Natural killer cell (primary cell): ENCODE data around the gene HOXA10. TPM values are rescaled to one million over a fixed set of nuclear protein-coding genes. Genes with fewer than 3 reads are reported as not detected.
A peak's percentile ranks its signal among the peaks of the same experiment; 100 is the strongest.

ENCODE experiments used
- ATAC-seq, 3 donors: fragments of 150-1000 bp in 2 of 3; fragments of 200-7000 bp in 1 of 3; cut with Tn5 transposase; 1 replicate in 1 of 3; 2 replicates in 2 of 3; pipeline ENCODE4 v1.10.0; 2021; ENCODE audit warnings: mild to moderate bottlenecking in 2 of 3, moderate library complexity in 2 of 3
- DNase-seq, 2 donors: peaks; one replicate each; pipeline versions ENCODE4 v3.0.0 to v3.0.0-alpha.2; 2013 to 2021; ENCODE audit warnings: mixed read lengths in 1 of 2
- H3K27ac ChIP-seq: one replicate; pipeline ENCODE4 v1.5.1; 2013; ENCODE audit warnings: mild to moderate bottlenecking, low read length
- H3K27me3 ChIP-seq: one replicate; pipeline ENCODE4 v1.6.1; 2013; ENCODE audit warnings: low read length; ENCODE audit not compliant: control insufficient read depth, insufficient read depth
- H3K36me3 ChIP-seq: one replicate; pipeline ENCODE4 v1.6.1; 2013; ENCODE audit warnings: low read length; ENCODE audit not compliant: control insufficient read depth, insufficient read depth
- H3K4me1 ChIP-seq: one replicate; pipeline ENCODE4 v1.6.1; 2013; ENCODE audit warnings: low read length; ENCODE audit not compliant: control insufficient read depth, insufficient read depth
- H3K4me3 ChIP-seq: one replicate; pipeline ENCODE4 v1.5.1; 2013; ENCODE audit warnings: low read length
- H3K9me3 ChIP-seq: one replicate; pipeline ENCODE4 v1.6.1; 2013; ENCODE audit warnings: low read length; ENCODE audit not compliant: control insufficient read depth, insufficient read depth
- H3K27ac Mint-ChIP-seq, 2 donors: one replicate each; pipeline ENCODE4 v1.8.0; 2022; ENCODE audit warnings: mild to moderate bottlenecking in 2 of 2, mixed read lengths in 2 of 2, moderate library complexity in 1 of 2
- H3K27me3 Mint-ChIP-seq, 2 donors: one replicate each; pipeline ENCODE4 v1.8.0; 2022; ENCODE audit warnings: low read depth in 2 of 2, mixed read lengths in 2 of 2
- H3K36me3 Mint-ChIP-seq: one replicate; pipeline ENCODE4 v1.8.0; 2022; ENCODE audit warnings: mixed read lengths
- H3K4me1 Mint-ChIP-seq, 2 donors: one replicate each; pipeline ENCODE4 v1.8.0; 2022; ENCODE audit warnings: mixed read lengths in 2 of 2
- H3K4me3 Mint-ChIP-seq: one replicate; pipeline ENCODE4 v1.8.0; 2022; ENCODE audit warnings: mild to moderate bottlenecking, moderate library complexity, mixed read lengths
- H3K9me3 Mint-ChIP-seq, 2 donors: one replicate each; pipeline ENCODE4 v1.8.0; 2022; ENCODE audit warnings: mixed read lengths in 2 of 2
- CTCF ChIP-seq: fragments of 200-600 bp; IDR thresholded peaks from one replicate; pipeline ENCODE4 v1.8.0; 2022; ENCODE audit warnings: antibody characterized with exemption
- WGBS: methylation state at CpG from one replicate; pipeline ENCODE4 v1.1.7; 2013; ENCODE audit warnings: missing lambda C conversion rate; ENCODE audit not compliant: insufficient coverage; 5-methylcytosine and 5-hydroxymethylcytosine counted together
- intact Hi-C: fragments of 100-400 bp; cut with micrococcal nuclease; formaldehyde crosslinking; loops from one replicate; pipeline ENCODE4 v1.14.2; 2022
- total RNA-seq, 4 donors: library from RNA; stranded (reverse); fragments of 120-200 nt in 1 of 4; gene quantifications; one replicate each; pipeline versions ENCODE4 v1.2.3 to v1.2.4, GENCODE V29; 2013 to 2022

Gene HOXA10
- total RNA-seq, 3 donors from 2014 or later (not counting 1 experiment from before 2014, with no cell fraction given): 0.82 to 3.3 (median 2.2) TPM

DNA sequence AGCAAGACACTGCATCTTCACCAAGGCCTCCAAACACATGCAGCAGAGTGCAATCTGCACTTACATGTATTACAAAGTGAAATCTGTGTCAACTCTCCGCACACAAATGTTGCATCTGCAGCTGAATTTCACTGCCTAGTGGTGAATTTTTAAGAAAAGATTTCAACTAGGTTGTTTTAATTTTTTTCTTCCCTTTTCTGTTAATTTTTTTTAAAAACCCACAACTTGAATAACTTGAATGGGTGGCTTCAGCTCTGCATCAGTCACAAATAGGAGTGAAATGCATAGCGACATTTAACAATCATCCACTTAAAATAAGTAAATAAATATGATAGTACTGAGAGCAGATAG lies 19.9 kb upstream of the HOXA10 start:
- Histone ChIP-seq H3K36me3 (no peaks in the 10 kb centered on the region), H3K27me3 (peaks cover 93% of the 10 kb centered on the region), H3K4me3 (no peak overlapping the region), H3K9me3 (no peaks in the 10 kb centered on the region), H3K4me1 (peaks cover 31% of the 10 kb centered on the region), H3K27ac (no peak overlapping the region)
- no peak for ATAC-seq
- DNase-seq: no peak
- no peak for TF ChIP-seq CTCF
- WGBS: 25% methylated on average over 1 of the region's 2 CpGs
- Mint-ChIP-seq H3K36me3 (no peaks in the 10 kb centered on the region), H3K27ac (no peak overlapping the region), H3K27me3 (peaks cover 78 to 90% of the 10 kb centered on the region in 2 donors), H3K4me1 (peaks cover 25 to 33% of the 10 kb centered on the region in 2 donors), H3K9me3 (no peaks in the 10 kb centered on the region), H3K4me3 (peak overlapping the region; percentile 81)
- intact Hi-C loops: no loop called here

DNA sequence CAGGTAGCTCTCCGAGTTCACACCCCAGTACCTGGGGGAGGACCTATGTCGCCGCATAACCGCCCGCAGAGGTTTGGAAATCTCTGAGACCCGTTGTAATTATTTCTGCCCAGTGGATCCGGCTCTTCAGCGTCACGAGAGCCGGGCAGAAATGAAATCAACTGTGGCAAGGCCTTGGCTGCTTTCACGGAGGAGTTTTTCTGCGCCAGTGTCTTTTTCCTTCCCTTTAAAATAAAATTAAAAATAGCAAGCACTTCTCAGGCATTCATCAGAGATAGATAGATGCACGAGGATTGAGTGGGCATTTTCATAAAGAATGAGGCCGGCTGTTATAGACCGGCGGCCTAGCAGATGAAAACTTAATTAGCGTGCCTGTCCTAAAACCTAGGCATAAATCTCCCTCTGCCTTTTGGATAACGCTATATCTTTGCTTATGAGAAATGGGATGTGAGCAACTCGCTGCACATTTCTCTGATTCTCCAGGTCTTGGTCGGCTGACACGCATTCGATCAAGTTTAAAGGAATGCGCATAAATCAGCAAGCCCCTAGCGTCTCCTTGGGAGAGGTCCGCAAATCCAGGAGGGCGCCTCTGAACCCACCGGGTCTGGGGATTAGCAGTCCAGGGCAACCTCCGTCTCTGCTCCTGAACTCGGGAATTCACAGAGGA lies 19.3 kb upstream of the HOXA10 start:
- Histone ChIP-seq H3K9me3 (no peaks in the 10 kb centered on the region), H3K4me1 (peaks cover 33% of the 10 kb centered on the region), H3K27ac (no peak overlapping the region), H3K4me3 (no peak overlapping the region), H3K27me3 (peaks cover 93% of the 10 kb centered on the region), H3K36me3 (no peaks in the 10 kb centered on the region)
- Mint-ChIP-seq H3K4me3 (peak overlapping the region; percentile 81), H3K36me3 (no peaks in the 10 kb centered on the region), H3K27ac (no peak overlapping the region), H3K9me3 (no peaks in the 10 kb centered on the region), H3K4me1 (peaks cover 26 to 37% of the 10 kb centered on the region in 2 donors), H3K27me3 (peaks cover 79 to 90% of the 10 kb centered on the region in 2 donors)
- ATAC-seq: no peak
- WGBS: 15% methylated on average over 27 of the region's 29 CpGs
- intact Hi-C loops: no loop called here
- no peak for TF ChIP-seq CTCF
- DNase-seq: peak in 1 of 2 donors; percentile 11

- 3% methylated on average over 78 of the region's 78 CpGs for WGBS
- no peaks in the 10 kb centered on the region for H3K36me3 Mint-ChIP-seq
- H3K4me3 ChIP-seq: no peak overlapping the region
- DNase-seq (peak; percentile 22 to 53), ATAC-seq (peak; percentile 59 to 76 (median 70))
- peaks cover 93% of the 10 kb centered on the region for H3K27me3 ChIP-seq
- TF ChIP-seq CTCF: no peak
- H3K27ac Mint-ChIP-seq: no peak overlapping the region
- H3K9me3 ChIP-seq: no peaks in the 10 kb centered on the region
- peaks cover 40% of the 10 kb centered on the region for H3K4me1 ChIP-seq
- H3K27me3 Mint-ChIP-seq: peaks cover 79 to 90% of the 10 kb centered on the region in 2 donors
- H3K9me3 Mint-ChIP-seq: no peaks in the 10 kb centered on the region
- no peaks in the 10 kb centered on the region for H3K36me3 ChIP-seq
- intact Hi-C loops: no loop called here
- H3K4me3 Mint-ChIP-seq: peak overlapping the region; percentile 81
- H3K4me1 Mint-ChIP-seq: peaks cover 33 to 41% of the 10 kb centered on the region in 2 donors
- no peak overlapping the region for H3K27ac ChIP-seq
Measured at GRCh38 chr7:27192546-27193334, 18.6 kb upstream of the HOXA10 start.
